ENCODE results near the gene ZC2HC1B. TPM values are rescaled to one million over a fixed set of nuclear protein-coding genes. Genes with fewer than 3 reads are reported as not detected.

Gene ZC2HC1B
- total and polyA plus RNA-seq, 2 experiments from 2014 or later, result not detected

GRCh38 chr6:143877584-143878271 lies 13.5 kb downstream of the ZC2HC1B start:
- Histone ChIP-seq H3K27me3 (no peaks in the 10 kb centered on the region), H3K36me3 (replicated peaks; ENCODE audit: insufficient read depth, low read depth) (no peaks in the 10 kb centered on the region), H4K20me1 (ENCODE audit: insufficient read depth, poor library complexity, severe bottlenecking) (no peaks in the 10 kb centered on the region), H2AFZ (no peak overlapping the region), H3K79me2 (no peaks in the 10 kb centered on the region), H3K9me3 (ENCODE audit: low read depth) (no peaks in the 10 kb centered on the region), H3K27ac (no peak overlapping the region), H3K9me2 (replicated peaks; ENCODE audit: insufficient read depth) (no peaks in the 10 kb centered on the region), H3K4me2 (no peak overlapping the region), H3K4me1 (ENCODE audit: insufficient read depth) (no peaks in the 10 kb centered on the region), H3K4me3 (no peak overlapping the region)
- DNase-seq (ENCODE audit: low spot score), result no peak
- TF ChIP-seq EZH2 (IDR thresholded peaks at IDR 0.05; ENCODE audit: borderline replicate concordance), result no peak
- TF ChIP-seq EZH2phosphoT487 (IDR thresholded peaks at IDR 0.05; ENCODE audit: low read depth, severe bottlenecking, unreplicated experiment), result no peak
- no peak for TF ChIP-seq CTCF (IDR thresholded peaks at IDR 0.05; ENCODE audit: poor library complexity)
- 94% methylated on average over 1 of the region's 1 CpG for WGBS (ENCODE audit: low lambda C conversion rate, missing lambda C conversion rate)

- DNase-seq (ENCODE audit: low spot score), result no peak
- Histone ChIP-seq H3K79me2 (no peaks in the 10 kb centered on the region), H3K36me3 (replicated peaks; ENCODE audit: insufficient read depth, low read depth) (no peaks in the 10 kb centered on the region), H3K27ac (no peak overlapping the region), H3K9me2 (replicated peaks; ENCODE audit: insufficient read depth) (no peaks in the 10 kb centered on the region), H3K4me2 (no peak overlapping the region), H3K4me1 (ENCODE audit: insufficient read depth) (no peaks in the 10 kb centered on the region), H3K9me3 (ENCODE audit: low read depth) (no peaks in the 10 kb centered on the region), H4K20me1 (ENCODE audit: insufficient read depth, poor library complexity, severe bottlenecking) (no peaks in the 10 kb centered on the region), H3K27me3 (no peaks in the 10 kb centered on the region), H2AFZ (no peak overlapping the region), H3K4me3 (no peak overlapping the region)
- WGBS (ENCODE audit: low lambda C conversion rate, missing lambda C conversion rate), result 94% methylated on average over 3 of the region's 3 CpGs
- TF ChIP-seq EZH2 (IDR thresholded peaks at IDR 0.05; ENCODE audit: borderline replicate concordance) (no peak), CTCF (IDR thresholded peaks at IDR 0.05; ENCODE audit: poor library complexity) (no peak), EZH2phosphoT487 (IDR thresholded peaks at IDR 0.05; ENCODE audit: low read depth, severe bottlenecking, unreplicated experiment) (no peak)
Observed at GRCh38 chr6:143878272-143878760, 14.0 kb downstream of the ZC2HC1B start.

GRCh38 chr6:143880412-143880811 lies 16.1 kb downstream of the ZC2HC1B start:
- 84% methylated on average over 2 of the region's 2 CpGs for WGBS (ENCODE audit: low lambda C conversion rate, missing lambda C conversion rate)
- Histone ChIP-seq H2AFZ (no peak overlapping the region), H3K79me2 (no peaks in the 10 kb centered on the region), H3K27ac (no peak overlapping the region), H3K4me2 (no peak overlapping the region), H3K36me3 (replicated peaks; ENCODE audit: insufficient read depth, low read depth) (no peaks in the 10 kb centered on the region), H3K27me3 (no peaks in the 10 kb centered on the region), H3K4me3 (no peak overlapping the region), H3K9me3 (ENCODE audit: low read depth) (no peaks in the 10 kb centered on the region), H4K20me1 (ENCODE audit: insufficient read depth, poor library complexity, severe bottlenecking) (no peaks in the 10 kb centered on the region), H3K9me2 (replicated peaks; ENCODE audit: insufficient read depth) (no peaks in the 10 kb centered on the region), H3K4me1 (ENCODE audit: insufficient read depth) (no peaks in the 10 kb centered on the region)
- DNase-seq (ENCODE audit: low spot score), result no peak
- TF ChIP-seq EZH2phosphoT487 (IDR thresholded peaks at IDR 0.05; ENCODE audit: low read depth, severe bottlenecking, unreplicated experiment) (no peak), CTCF (IDR thresholded peaks at IDR 0.05; ENCODE audit: poor library complexity) (no peak), EZH2 (IDR thresholded peaks at IDR 0.05; ENCODE audit: borderline replicate concordance) (no peak)
